ENCODE data around the gene CFAP46. TPM values are rescaled to one million over a fixed set of nuclear protein-coding genes. Genes with fewer than 3 reads are reported as not detected.

Gene CFAP46
- total RNA-seq, 4 donors from 2014 or later: 0.19 to 0.92 (median 0.54) TPM

DNA sequence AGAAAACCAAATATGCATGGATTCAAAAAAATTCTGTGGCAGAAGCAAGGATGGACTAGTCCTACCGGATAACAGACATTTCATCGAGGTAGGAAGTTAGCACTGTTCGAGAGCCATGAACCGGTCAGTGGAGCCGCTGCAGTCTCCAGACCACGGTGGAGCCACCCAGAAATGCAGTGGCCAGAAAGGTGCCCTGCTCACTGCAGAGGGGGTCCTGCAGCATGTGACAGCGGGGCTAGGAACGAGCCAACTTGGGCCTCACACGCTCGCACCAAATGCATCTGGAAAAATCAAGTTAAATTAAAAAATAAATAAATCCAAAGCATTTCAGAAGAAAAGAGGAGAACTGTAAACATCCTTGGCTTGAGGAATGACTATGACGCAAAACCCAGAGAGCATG is 13.1 kb upstream of the CFAP46 start:
- Histone ChIP-seq H3K27ac (no peak overlapping the region), H3K4me1 (peaks cover 0 to 19% (median 0%) of the 10 kb centered on the region in 3 donors), H3K27me3 (peaks cover 0 to 67% (median 2%) of the 10 kb centered on the region in 4 donors), H3K9me3 (no peaks in the 10 kb centered on the region), H3K36me3 (no peaks in the 10 kb centered on the region), H3K4me3 (no peak overlapping the region)
- no peak for DNase-seq
- intact Hi-C loops (cut with DNase I): no loop called here
- no peak for TF ChIP-seq POLR2A (IDR thresholded peaks at IDR 0.05)
- TF ChIP-seq, protein P1, sequence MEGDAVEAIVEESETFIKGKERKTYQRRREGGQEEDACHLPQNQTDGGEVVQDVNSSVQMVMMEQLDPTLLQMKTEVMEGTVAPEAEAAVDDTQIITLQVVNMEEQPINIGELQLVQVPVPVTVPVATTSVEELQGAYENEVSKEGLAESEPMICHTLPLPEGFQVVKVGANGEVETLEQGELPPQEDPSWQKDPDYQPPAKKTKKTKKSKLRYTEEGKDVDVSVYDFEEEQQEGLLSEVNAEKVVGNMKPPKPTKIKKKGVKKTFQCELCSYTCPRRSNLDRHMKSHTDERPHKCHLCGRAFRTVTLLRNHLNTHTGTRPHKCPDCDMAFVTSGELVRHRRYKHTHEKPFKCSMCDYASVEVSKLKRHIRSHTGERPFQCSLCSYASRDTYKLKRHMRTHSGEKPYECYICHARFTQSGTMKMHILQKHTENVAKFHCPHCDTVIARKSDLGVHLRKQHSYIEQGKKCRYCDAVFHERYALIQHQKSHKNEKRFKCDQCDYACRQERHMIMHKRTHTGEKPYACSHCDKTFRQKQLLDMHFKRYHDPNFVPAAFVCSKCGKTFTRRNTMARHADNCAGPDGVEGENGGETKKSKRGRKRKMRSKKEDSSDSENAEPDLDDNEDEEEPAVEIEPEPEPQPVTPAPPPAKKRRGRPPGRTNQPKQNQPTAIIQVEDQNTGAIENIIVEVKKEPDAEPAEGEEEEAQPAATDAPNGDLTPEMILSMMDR (IDR thresholded peaks at IDR 0.05): no peak
- WGBS, 2 donors: 89 to 90% methylated on average over 11 of the region's 11 CpGs

DNA sequence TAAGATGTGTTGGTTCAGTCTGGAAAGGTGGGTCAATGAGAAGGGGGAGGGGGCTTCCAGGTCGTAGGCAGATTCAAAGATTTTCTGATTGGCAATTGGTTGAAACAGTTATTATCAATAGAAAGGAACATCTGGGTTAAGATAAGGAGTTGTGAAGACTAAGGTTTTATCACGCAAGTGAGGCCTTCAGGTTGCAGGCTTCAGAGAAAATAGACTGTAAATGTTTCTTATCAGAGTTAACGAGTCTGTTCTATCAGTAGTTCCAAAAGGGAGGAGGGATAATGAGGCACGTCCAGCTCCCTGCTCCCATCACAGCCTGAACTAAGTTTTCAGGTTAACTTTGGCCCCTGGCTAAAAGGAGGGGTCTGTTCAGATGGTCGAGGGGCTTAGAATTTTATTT is 11.1 kb upstream of the CFAP46 start:
- 40 to 51% methylated on average over 5 of the region's 5 CpGs for WGBS, 2 donors
- Histone ChIP-seq H3K4me1 (no peaks in the 10 kb centered on the region), H3K9me3 (no peaks in the 10 kb centered on the region), H3K27ac (no peak overlapping the region), H3K27me3 (peaks cover 0 to 62% (median 2%) of the 10 kb centered on the region in 4 donors), H3K4me3 (no peak overlapping the region), H3K36me3 (no peaks in the 10 kb centered on the region)
- TF ChIP-seq, protein P1 (IDR thresholded peaks at IDR 0.05): no peak
- no peak for TF ChIP-seq POLR2A (IDR thresholded peaks at IDR 0.05)
- intact Hi-C loops (cut with DNase I): no loop called here
- DNase-seq: no peak

DNA sequence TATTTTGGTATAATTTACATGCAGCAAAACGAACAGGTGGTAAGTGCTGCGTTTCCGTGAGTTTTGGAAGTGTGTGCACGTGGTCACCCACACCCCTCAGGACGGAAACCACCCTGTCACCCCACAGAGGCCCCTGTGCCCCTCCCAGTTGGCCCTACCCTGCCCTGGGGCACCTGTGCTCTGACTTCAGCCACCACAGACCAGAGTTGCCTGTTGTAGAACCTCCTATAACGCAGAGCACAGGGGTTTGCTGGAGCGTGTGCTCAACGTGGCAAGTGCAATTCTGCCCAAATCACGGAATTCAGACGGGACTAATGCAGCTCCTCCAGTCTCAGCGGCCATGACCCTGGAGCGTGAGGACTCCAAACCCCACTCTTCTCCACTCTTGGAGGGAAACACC is 9.6 kb upstream of the CFAP46 start:
- Histone ChIP-seq H3K36me3 (no peaks in the 10 kb centered on the region), H3K9me3 (no peaks in the 10 kb centered on the region), H3K27ac (no peak overlapping the region), H3K4me3 (no peak overlapping the region), H3K4me1 (no peaks in the 10 kb centered on the region), H3K27me3 (peaks cover 0 to 60% (median 2%) of the 10 kb centered on the region in 4 donors)
- intact Hi-C loops (cut with DNase I): no loop called here
- WGBS, 2 donors: 63 to 72% methylated on average over 3 of the region's 12 CpGs
- TF ChIP-seq POLR2A (IDR thresholded peaks at IDR 0.05): no peak
- TF ChIP-seq, protein P1 (IDR thresholded peaks at IDR 0.05): no peak
- DNase-seq: no peak

DNA sequence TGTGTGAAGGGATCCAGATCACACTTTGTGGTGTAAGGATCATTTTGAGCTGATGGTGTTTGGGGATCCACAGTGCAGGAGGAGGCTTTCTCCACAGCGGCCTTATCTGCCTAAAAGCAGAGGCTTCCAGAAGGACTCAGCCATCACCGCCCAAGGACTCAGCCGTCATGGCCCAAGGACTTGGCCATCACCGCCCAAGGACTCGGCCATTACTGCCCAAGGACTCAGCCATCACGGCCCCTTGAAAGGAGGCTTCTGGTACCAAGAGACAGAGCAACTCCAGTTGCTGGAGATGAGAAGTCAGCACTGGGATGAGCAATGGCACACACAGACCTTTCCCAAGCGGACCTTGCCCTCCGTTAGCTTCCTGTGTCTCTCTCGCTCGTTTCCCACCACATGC is 6.0 kb upstream of the CFAP46 start:
- DNase-seq: no peak
- TF ChIP-seq POLR2A (IDR thresholded peaks at IDR 0.05): no peak
- TF ChIP-seq, protein P1 (IDR thresholded peaks at IDR 0.05): no peak
- peaks cover 0 to 72% (median 2%) of the 10 kb centered on the region in 4 donors for H3K27me3 ChIP-seq

DNA sequence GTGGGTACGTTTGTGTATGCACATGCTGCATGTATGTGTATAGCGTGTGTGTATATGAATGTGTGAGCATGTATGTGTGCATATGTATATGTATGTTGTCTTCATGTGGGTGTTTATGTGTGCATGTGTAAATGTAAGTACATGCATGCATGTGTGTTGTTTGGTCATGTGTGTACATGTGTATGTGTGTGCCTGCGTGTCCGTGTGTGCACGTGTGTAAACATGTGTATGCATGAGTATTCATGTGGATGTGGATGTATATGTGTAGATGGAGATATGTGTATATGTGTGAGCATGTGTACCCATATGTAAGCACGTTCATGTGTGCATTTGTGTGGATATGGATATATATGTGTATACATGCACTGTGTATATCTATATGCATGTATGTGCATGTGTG is 5.5 kb upstream of the CFAP46 start:
- H3K36me3 ChIP-seq: no peaks in the 10 kb centered on the region
- H3K9me3 ChIP-seq: no peaks in the 10 kb centered on the region
- H3K27ac ChIP-seq: no peak overlapping the region
- WGBS, 2 donors: 73 to 83% methylated on average over 6 of the region's 6 CpGs
- intact Hi-C loops (cut with DNase I): loop anchor here (10.0 kb wide), 1 partner anchor 177 kb away; no protein-coding TSS in a partner anchor
- H3K4me3 ChIP-seq: no peak overlapping the region
- DNase-seq: no peak
- no peak for TF ChIP-seq POLR2A (IDR thresholded peaks at IDR 0.05)
- TF ChIP-seq, protein P1 (IDR thresholded peaks at IDR 0.05): no peak
- peaks cover 3 to 4% (median 3%) of the 10 kb centered on the region in 3 donors for H3K4me1 ChIP-seq
- H3K27me3 ChIP-seq: peaks cover 0 to 72% (median 7%) of the 10 kb centered on the region in 4 donors

More for the DNA sequence above, 6.0 kb upstream of the CFAP46 start:
- no peak overlapping the region for H3K4me3 ChIP-seq
- H3K27ac ChIP-seq: no peak overlapping the region
- H3K9me3 ChIP-seq: no peaks in the 10 kb centered on the region
- H3K36me3 ChIP-seq: no peaks in the 10 kb centered on the region
- intact Hi-C loops (cut with DNase I): loop anchor here (10.0 kb wide), 1 partner anchor 176 kb away; no protein-coding TSS in a partner anchor
- 78 to 79% methylated on average over 6 to 7 of the region's 10 CpGs for WGBS, 2 donors
- no peaks in the 10 kb centered on the region for H3K4me1 ChIP-seq

Measured in esophagus squamous epithelium (tissue), 5 donors.